ENCODE data around the gene HOXA5. TPM values are rescaled to one million over a fixed set of nuclear protein-coding genes. Genes with fewer than 3 reads are reported as not detected.

Gene HOXA5
- total RNA-seq, result not detected

- DNase-seq, result no peak
Observed at GRCh38 chr7:27143023-27143949, at the start of gene HOXA5. Gene HOXA5 (minus strand): TSS chr7:27143681. CDS start chr7:27143607, 74 bp downstream.

GRCh38 chr7:27192546-27193334 is 49.3 kb upstream of the HOXA5 start:
- no peak for DNase-seq

GRCh38 chr7:27191833-27192545 is 48.5 kb upstream of the HOXA5 start:
- no peak for DNase-seq

- DNase-seq, result no peak
Observed at GRCh38 chr7:27191161-27191731, 47.8 kb upstream of the HOXA5 start.

GRCh38 chr7:27189997-27190748 is 46.7 kb upstream of the HOXA5 start:
- no peak for DNase-seq

GRCh38 chr7:27189295-27189996 is 46.0 kb upstream of the HOXA5 start:
- DNase-seq, result no peak

GRCh38 chr7:27188386-27189294 is 45.2 kb upstream of the HOXA5 start:
- no peak for DNase-seq

- no peak for DNase-seq
Observed at GRCh38 chr7:27187475-27188385, 44.2 kb upstream of the HOXA5 start.

- no peak for DNase-seq
Observed at GRCh38 chr7:27186668-27187474, 43.4 kb upstream of the HOXA5 start.

GRCh38 chr7:27185854-27186667 is 42.6 kb upstream of the HOXA5 start:
- DNase-seq, result no peak

GRCh38 chr7:27185013-27185853 is 41.8 kb upstream of the HOXA5 start, which contains the start of gene HOXA11:
Gene HOXA11 (minus strand): TSS chr7:27185232. CDS start chr7:27185144, 88 bp downstream.
- no peak for DNase-seq

- DNase-seq, result no peak
Observed at GRCh38 chr7:27184337-27185012, 41.0 kb upstream of the HOXA5 start.

- DNase-seq, result no peak
Observed at GRCh38 chr7:27183682-27184336, 40.3 kb upstream of the HOXA5 start.

GRCh38 chr7:27182861-27183681 is 39.6 kb upstream of the HOXA5 start:
- no peak for DNase-seq

Measured in occipital lobe (tissue), 2 donors.